Measurements from ENCODE around the gene ZNF343. TPM values are rescaled to one million over a fixed set of nuclear protein-coding genes. Genes with fewer than 3 reads are reported as not detected.

Gene ZNF343
- total RNA-seq, 1 donor from 2014 or later: 11.0 TPM

DNA sequence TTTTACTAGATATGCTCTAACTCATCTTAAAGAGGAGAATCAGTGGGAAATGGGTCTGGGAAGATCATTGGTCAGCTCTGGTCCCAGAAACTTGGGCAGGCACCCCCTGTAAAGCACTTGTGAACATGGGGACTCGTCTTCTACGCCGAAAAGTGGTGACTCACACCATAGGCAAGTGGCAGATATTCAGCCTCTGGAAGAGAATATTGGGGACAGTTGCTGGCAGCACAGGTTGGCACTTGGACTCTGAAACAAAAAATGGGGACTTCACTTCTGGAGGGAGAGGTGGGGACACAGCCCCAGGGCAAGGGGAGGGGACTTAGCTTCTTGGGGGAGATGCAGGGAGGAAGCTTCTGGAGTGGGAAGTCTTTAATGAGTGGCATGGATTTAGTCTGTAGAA, 11.9 kb upstream of the ZNF343 start:
- H3K27me3 ChIP-seq: no peaks in the 10 kb centered on the region
- H3K9me3 ChIP-seq: no peaks in the 10 kb centered on the region
- H3K27ac ChIP-seq: no peak overlapping the region
- no peak overlapping the region for H3K4me3 ChIP-seq
- peaks cover 9% of the 10 kb centered on the region for H3K4me1 ChIP-seq
- TF ChIP-seq POLR2AphosphoS5 (IDR thresholded peaks at IDR 0.05; ENCODE audit: insufficient read depth in 1 of 2, low read depth in 1 of 2) (no peak), POLR2A (IDR thresholded peaks at IDR 0.05) (no peak)
- TF ChIP-seq, protein P1, sequence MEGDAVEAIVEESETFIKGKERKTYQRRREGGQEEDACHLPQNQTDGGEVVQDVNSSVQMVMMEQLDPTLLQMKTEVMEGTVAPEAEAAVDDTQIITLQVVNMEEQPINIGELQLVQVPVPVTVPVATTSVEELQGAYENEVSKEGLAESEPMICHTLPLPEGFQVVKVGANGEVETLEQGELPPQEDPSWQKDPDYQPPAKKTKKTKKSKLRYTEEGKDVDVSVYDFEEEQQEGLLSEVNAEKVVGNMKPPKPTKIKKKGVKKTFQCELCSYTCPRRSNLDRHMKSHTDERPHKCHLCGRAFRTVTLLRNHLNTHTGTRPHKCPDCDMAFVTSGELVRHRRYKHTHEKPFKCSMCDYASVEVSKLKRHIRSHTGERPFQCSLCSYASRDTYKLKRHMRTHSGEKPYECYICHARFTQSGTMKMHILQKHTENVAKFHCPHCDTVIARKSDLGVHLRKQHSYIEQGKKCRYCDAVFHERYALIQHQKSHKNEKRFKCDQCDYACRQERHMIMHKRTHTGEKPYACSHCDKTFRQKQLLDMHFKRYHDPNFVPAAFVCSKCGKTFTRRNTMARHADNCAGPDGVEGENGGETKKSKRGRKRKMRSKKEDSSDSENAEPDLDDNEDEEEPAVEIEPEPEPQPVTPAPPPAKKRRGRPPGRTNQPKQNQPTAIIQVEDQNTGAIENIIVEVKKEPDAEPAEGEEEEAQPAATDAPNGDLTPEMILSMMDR (IDR thresholded peaks at IDR 0.05): no peak
- intact Hi-C loops (cut with DNase I): no loop called here
- DNase-seq (ENCODE audit: extremely low spot score in 2 of 2): no peak
- no peaks in the 10 kb centered on the region for H3K36me3 ChIP-seq

DNA sequence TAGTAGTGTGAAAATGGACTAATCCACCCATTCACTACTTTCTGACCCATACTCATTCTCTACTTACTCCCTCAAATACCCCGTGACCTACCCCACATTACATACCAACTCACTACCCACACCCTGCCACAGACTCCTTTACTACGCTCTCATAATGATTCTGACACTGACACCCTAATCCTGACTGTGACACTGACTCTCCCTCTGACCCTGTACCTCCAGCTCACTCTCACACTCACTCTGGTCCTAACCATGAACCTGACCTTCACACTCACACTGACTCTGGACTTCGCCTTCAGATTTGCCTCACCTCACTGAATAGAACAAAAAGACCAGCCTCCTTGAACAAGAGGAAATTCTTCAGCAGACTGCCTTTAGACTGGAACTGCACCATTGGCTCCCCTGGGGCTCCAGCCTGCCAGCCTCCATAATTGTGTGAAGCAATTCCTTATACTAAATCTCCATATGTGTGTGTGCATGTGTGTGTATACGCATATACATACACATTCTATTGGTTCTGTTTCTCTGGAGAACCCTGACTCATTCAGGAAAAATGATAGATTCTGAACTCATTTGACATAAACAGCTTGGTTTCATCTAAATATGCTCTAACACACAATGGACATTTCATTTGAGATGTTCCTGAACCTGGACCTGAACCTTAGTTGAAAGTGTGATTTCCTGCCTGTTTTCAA, 10.5 kb upstream of the ZNF343 start:
- no peak for DNase-seq (ENCODE audit: extremely low spot score in 2 of 2)
- Histone ChIP-seq H3K4me1 (peaks cover 9% of the 10 kb centered on the region), H3K36me3 (no peaks in the 10 kb centered on the region), H3K27ac (no peak overlapping the region), H3K4me3 (no peak overlapping the region), H3K9me3 (no peaks in the 10 kb centered on the region), H3K27me3 (no peaks in the 10 kb centered on the region)
- intact Hi-C loops (cut with DNase I): no loop called here
- TF ChIP-seq POLR2AphosphoS5 (IDR thresholded peaks at IDR 0.05; ENCODE audit: insufficient read depth in 1 of 2, low read depth in 1 of 2) (no peak), POLR2A (IDR thresholded peaks at IDR 0.05) (no peak)
- TF ChIP-seq, protein P1 (IDR thresholded peaks at IDR 0.05): no peak

DNA sequence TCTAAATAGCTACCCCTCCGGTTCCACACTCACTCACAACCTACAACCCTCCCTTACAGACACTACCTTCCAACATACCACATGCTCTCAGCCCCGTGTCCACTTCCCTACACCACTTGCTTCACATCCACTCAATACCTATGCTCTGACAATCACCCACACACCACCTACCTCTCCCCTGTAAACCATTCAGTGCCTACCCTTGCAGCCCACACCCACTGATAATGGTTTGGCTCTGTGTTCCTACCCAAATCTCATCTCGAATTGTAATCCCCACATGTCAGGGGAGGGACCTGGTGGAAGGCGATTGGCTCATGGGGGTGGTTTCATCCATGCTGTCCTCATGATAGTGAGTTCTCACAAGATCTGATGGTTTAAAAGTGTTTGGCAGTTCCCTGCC, 9.8 kb upstream of the ZNF343 start:
- Histone ChIP-seq H3K4me1 (peaks cover 2% of the 10 kb centered on the region), H3K4me3 (no peak overlapping the region), H3K27ac (no peak overlapping the region), H3K36me3 (no peaks in the 10 kb centered on the region), H3K27me3 (no peaks in the 10 kb centered on the region), H3K9me3 (no peaks in the 10 kb centered on the region)
- no peak for DNase-seq (ENCODE audit: extremely low spot score in 2 of 2)
- intact Hi-C loops (cut with DNase I): no loop called here
- TF ChIP-seq, protein P1 (IDR thresholded peaks at IDR 0.05): no peak
- TF ChIP-seq POLR2A (IDR thresholded peaks at IDR 0.05): no peak
- TF ChIP-seq POLR2AphosphoS5 (IDR thresholded peaks at IDR 0.05; ENCODE audit: insufficient read depth in 1 of 2, low read depth in 1 of 2): no peak

DNA sequence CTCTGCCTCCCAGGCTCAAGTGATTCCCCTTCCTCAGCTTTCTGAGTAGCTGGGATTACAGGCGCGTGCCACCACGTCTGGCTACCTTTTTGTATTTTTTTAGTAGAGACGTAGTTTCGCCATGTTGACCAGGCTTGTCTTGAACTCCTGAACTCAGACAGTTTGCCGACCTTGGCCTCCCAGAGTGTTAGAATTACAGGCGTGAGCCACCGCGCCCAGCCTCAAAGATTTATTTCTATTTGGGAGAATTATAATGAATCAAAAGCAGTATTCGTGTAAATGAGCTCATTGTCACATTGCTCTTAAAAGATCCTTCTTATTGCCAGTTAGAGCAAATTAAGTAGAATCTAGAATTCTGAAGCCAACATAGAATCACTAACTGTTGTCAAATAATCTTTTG, 9.4 kb upstream of the ZNF343 start:
- intact Hi-C loops (cut with DNase I): no loop called here
- H3K27ac ChIP-seq: no peak overlapping the region
- H3K36me3 ChIP-seq: no peaks in the 10 kb centered on the region
- no peak overlapping the region for H3K4me3 ChIP-seq
- H3K27me3 ChIP-seq: no peaks in the 10 kb centered on the region
- no peaks in the 10 kb centered on the region for H3K9me3 ChIP-seq
- no peak for TF ChIP-seq POLR2AphosphoS5 (IDR thresholded peaks at IDR 0.05; ENCODE audit: insufficient read depth in 1 of 2, low read depth in 1 of 2)
- TF ChIP-seq, protein P1 (IDR thresholded peaks at IDR 0.05): no peak
- no peak for TF ChIP-seq POLR2A (IDR thresholded peaks at IDR 0.05)
- no peak for DNase-seq (ENCODE audit: extremely low spot score in 2 of 2)
- H3K4me1 ChIP-seq: no peaks in the 10 kb centered on the region

DNA sequence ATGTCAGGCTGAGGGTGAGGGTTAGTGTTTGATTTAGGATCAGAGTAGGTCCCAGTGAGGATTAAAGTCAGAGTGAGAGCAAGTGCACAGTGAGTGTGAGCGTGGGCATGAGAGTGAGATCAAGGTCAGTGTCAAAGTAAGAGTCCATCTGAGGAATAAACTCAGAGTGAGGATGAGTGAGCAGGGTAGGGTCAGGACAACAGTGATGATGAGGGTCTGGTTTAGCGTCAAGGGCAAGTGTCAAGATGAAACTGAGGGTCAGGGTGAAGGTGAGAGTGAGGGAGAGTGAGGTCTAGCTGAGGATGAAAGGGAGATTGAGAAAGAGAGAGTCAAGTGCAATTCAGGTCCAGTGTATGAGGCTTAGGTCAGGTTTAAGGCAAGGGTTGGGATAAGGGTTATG, 7.7 kb upstream of the ZNF343 start:
- Histone ChIP-seq H3K4me1 (no peaks in the 10 kb centered on the region), H3K27ac (no peak overlapping the region), H3K9me3 (no peaks in the 10 kb centered on the region), H3K4me3 (no peak overlapping the region), H3K36me3 (no peaks in the 10 kb centered on the region), H3K27me3 (no peaks in the 10 kb centered on the region)
- DNase-seq (ENCODE audit: extremely low spot score in 2 of 2): no peak
- intact Hi-C loops (cut with DNase I): no loop called here
- TF ChIP-seq POLR2AphosphoS5 (IDR thresholded peaks at IDR 0.05; ENCODE audit: insufficient read depth in 1 of 2, low read depth in 1 of 2) (no peak), POLR2A (IDR thresholded peaks at IDR 0.05) (no peak)
- TF ChIP-seq, protein P1 (IDR thresholded peaks at IDR 0.05): no peak

All from vagina (tissue), 2 donors.